Measurements from ENCODE around the gene PRKAG2.

DNA sequence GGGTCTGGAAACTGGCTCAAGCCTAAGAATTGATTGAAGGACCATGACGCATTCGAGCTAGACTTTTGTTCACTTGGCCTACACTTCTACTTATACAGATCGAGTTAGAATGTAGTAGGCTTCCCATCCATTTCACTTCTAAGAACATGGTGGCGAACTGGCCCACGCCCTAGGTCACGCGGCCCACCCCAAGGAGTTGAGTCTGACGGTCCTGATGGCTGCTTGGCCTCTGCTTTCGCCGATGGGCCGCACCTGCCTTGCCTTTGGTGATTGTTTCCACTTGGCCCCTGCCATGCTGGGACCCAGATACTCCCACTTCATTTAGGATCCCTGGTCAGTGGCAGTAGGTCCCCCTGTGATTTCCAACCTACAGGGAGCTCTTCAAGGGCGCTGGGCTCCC lies 153.6 kb downstream of the PRKAG2 start:
- no peak for TF ChIP-seq POLR2A (IDR thresholded peaks at IDR 0.05)
- TF ChIP-seq, protein P1, sequence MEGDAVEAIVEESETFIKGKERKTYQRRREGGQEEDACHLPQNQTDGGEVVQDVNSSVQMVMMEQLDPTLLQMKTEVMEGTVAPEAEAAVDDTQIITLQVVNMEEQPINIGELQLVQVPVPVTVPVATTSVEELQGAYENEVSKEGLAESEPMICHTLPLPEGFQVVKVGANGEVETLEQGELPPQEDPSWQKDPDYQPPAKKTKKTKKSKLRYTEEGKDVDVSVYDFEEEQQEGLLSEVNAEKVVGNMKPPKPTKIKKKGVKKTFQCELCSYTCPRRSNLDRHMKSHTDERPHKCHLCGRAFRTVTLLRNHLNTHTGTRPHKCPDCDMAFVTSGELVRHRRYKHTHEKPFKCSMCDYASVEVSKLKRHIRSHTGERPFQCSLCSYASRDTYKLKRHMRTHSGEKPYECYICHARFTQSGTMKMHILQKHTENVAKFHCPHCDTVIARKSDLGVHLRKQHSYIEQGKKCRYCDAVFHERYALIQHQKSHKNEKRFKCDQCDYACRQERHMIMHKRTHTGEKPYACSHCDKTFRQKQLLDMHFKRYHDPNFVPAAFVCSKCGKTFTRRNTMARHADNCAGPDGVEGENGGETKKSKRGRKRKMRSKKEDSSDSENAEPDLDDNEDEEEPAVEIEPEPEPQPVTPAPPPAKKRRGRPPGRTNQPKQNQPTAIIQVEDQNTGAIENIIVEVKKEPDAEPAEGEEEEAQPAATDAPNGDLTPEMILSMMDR (IDR thresholded peaks at IDR 0.05): no peak
- TF ChIP-seq EP300 (IDR thresholded peaks at IDR 0.05; ENCODE audit: low read depth): no peak

All from transverse colon (tissue), 3 donors.